Endothelial cell of umbilical vein (primary cell): ENCODE measurements around the gene UPP1.

Source experiments
- MYC ChIP-seq: IDR thresholded peaks from one replicate; pipeline ENCODE4 v1.6.1; 2011; ENCODE audit warnings: mild to moderate bottlenecking, low read depth, low read length
- POLR2A ChIP-seq: IDR thresholded peaks from 2 replicates; pipeline ENCODE4 v1.6.1; 2012; ENCODE audit warnings: low read depth, mild to moderate bottlenecking, control low read depth, low read length
- POLR2AphosphoS5 ChIP-seq: IDR thresholded peaks from 2 replicates; pipeline ENCODE4 v1.6.1; 2012; ENCODE audit warnings: low read depth, mild to moderate bottlenecking, control low read depth, low read length, moderate library complexity; ENCODE audit not compliant: insufficient read depth
- TF ChIP-seq, protein P1 (sequence below), 2 donors: IDR thresholded peaks; 1 replicate in 1 of 2; 2 replicates in 1 of 2; pipeline ENCODE4 v1.5.1; 2011; ENCODE audit warnings: low read length in 2 of 2, mild to moderate bottlenecking in 2 of 2, moderate library complexity in 2 of 2, control low read depth in 1 of 2, inconsistent platforms in 1 of 2, low read depth in 1 of 2; ENCODE audit not compliant: insufficient read depth in 1 of 2; ENCODE audit errors: extremely low read depth in 1 of 2
- TF ChIP-seq, protein P2 (sequence below): IDR thresholded peaks from 2 replicates; pipeline ENCODE4 v1.6.1; 2011; ENCODE audit not compliant: insufficient read depth, insufficient read length

DNA sequence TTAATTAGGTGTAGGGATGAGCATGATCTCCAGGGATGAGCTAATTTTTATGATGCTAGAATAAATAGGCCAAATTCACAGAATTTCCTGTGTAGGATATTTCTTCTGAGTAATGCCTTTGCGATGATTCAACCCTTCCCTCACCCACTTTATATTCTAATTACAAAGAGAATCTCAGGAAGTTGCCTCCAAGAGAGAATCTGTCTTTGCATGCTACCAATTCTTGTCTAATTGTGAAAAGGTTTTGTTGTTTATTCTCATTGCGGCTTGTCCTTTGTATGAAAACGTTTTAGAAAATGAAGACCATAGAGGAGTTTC, 47.5 kb upstream of the UPP1 start:
- no peak for TF ChIP-seq POLR2A
- TF ChIP-seq POLR2AphosphoS5: no peak
- TF ChIP-seq MYC: no peak
- TF ChIP-seq, protein P1, sequence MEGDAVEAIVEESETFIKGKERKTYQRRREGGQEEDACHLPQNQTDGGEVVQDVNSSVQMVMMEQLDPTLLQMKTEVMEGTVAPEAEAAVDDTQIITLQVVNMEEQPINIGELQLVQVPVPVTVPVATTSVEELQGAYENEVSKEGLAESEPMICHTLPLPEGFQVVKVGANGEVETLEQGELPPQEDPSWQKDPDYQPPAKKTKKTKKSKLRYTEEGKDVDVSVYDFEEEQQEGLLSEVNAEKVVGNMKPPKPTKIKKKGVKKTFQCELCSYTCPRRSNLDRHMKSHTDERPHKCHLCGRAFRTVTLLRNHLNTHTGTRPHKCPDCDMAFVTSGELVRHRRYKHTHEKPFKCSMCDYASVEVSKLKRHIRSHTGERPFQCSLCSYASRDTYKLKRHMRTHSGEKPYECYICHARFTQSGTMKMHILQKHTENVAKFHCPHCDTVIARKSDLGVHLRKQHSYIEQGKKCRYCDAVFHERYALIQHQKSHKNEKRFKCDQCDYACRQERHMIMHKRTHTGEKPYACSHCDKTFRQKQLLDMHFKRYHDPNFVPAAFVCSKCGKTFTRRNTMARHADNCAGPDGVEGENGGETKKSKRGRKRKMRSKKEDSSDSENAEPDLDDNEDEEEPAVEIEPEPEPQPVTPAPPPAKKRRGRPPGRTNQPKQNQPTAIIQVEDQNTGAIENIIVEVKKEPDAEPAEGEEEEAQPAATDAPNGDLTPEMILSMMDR (IDR thresholded peaks at IDR 0.05; ENCODE audit: extremely low read depth in 1 of 2, insufficient read depth in 1 of 2, low read depth in 1 of 2, low read length in 2 of 2): no peak
- TF ChIP-seq, protein P2, sequence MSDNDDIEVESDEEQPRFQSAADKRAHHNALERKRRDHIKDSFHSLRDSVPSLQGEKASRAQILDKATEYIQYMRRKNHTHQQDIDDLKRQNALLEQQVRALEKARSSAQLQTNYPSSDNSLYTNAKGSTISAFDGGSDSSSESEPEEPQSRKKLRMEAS: no peak
